HG03095 (cell line): Measurements from ENCODE around the gene AKR1B1.

ENCODE experiments used
- ATAC-seq: cut with Tn5 transposase; IDR thresholded peaks from one replicate; pipeline ENCODE4 v1.9.1; 2021; ENCODE audit warnings: moderate library complexity; ENCODE audit not compliant: unreplicated experiment

AKR1B1 gene

GRCh38 chr7:134446446-134446845 lies 12.5 kb downstream of the AKR1B1 start:
- ATAC-seq = no peak

DNA sequence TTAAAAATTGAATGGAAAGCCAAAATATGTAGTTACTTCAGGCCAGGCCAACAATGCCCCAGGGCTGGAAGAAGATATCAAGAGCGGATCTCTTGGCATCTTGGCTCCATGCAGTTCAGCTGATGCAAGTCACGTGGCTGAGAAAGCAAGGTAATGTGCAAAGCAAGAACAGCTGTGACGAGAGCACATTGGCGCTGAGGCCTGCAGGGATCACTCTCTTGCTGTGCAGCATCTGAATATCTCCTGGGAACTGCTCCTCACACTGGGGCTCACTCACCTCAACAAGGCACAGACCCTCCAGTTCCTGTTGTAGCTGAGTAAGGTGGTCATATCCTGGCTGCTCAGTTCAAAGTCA lies 14.0 kb downstream of the AKR1B1 start:
- no peak for ATAC-seq

DNA sequence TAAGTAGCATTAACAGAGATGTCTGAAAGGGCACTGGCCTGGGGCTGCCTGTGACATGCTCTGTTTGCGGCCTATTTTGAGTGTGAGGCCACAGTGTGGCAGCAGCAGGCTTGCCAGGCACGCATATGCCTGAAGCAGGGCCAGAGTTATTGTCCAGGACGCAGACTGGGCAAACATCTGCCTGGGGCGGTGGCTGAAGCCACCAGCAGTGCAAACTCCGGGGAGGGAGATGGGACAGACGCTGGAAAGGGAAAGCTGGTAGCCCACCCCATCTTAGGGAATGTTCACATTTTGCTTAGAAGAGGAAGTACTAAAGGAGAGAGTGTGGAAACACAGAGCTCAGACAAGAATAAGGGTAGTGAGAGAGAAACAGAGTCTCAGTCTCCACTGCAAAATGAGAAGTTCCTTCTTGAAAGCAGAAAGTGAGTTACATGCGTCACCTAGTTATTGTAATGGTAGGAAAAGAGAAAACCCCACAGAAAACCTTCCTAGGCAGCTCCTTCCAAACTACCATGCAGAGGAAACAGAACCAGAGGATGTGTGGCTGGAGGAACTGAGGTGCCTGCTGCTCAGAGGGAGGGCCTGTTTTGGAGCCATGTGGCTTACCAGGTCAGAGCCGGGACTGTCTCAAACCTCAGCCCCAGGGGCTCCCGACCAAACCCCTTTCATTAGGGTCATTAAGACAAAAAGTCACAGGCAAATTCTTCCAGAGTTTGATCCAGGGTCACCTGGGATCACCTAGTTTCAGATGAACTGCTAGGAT lies 14.5 kb downstream of the AKR1B1 start:
- no peak for ATAC-seq

- no peak for ATAC-seq
These were observed 15.4 kb downstream of the AKR1B1 start for GRCh38 chr7:134443396-134444070.

DNA sequence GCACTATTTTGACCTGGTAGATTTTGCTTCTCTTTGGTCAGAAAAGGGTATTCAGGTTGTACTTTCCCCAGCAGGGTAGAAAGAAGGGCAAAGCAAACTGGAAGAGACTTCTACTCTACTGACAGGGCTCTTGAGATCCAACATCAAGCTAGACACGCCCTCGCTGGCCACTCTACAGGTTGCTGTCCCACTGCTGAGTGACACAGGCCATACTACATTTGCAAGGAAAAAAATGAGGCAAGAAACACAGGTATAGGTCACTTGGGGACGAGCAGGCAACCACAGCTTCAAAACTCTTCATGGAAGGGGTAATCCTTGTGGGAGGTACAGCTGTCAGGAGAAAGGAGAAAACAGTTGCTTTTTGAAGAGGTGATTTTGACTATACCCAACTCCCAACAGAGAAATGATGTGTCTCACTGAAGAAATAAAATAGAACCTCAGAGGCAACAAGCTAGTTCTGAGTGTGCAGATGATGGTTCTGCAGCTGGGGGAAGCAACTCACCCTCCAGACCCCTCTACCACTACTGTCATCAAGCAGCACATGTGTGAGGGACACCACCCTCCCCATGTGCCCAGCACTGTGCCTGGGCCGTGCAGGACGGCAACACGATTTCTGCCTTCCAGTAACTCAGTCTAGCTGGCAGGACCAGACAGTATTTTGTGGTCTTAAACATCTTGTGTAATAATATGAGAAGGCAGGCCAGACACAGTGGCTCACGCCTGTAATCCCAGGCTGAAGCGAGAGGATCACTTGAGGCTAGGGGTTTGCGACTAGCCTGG lies 16.3 kb downstream of the AKR1B1 start:
- no peak for ATAC-seq

DNA sequence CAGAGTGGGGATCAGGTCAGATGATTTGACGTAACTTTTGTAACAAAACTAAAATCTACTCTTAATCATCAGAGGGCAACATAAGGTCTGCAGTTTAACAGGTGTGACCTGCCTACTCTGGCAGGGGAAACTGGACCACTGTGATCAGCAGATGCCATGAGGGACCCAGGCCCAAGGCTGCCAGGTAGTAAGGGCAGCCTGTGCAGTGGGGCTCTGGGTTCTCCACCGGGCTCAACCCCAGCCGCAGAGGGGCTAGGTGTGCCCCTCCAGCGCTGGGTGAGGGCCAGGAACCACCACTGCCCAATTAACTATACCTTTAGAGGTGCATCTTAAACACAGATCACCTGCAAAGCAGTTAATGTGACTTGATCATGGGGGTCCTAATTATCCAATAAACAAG lies 17.6 kb downstream of the AKR1B1 start:
- ATAC-seq = no peak

GRCh38 chr7:134440476-134440875 lies 18.4 kb downstream of the AKR1B1 start:
- ATAC-seq = no peak

DNA sequence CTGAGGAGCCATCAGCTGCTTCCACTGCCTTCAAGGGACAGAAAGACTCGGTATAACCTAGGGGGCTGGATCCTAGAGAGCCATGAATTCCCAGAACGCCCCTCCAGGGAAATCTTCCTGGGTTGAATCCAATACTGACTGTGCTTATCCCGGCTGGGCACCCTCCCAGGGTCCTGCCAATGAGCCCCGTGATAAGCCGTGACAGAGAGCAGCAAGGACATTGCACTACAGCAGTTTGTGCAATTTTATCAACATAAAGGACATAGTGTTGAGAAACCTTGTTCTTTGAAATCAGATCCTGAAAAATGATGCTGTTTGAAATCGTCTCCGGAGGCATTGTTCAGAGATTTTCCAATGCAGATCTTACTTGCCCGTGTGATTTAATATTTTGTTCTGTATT lies 18.8 kb downstream of the AKR1B1 start:
- no peak for ATAC-seq

DNA sequence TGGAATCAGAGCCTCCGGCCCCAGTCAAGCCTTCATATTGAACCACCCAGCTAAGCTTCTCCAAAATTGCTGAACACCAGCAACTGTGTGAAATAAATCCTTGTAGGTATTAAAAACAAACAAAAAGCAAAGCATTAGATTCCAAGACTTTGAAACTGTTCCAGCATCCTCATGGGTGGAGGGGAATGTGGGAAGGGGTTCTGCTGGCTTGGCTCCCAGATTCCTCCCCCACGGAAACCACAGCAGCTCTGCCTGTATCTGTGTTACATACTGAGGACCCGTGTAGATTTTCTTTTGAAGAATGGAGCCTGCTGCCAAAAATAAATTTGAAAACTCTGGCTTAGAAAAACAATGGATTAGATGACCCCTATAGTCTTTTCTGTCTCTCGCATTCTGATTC lies 20.0 kb downstream of the AKR1B1 start:
- no peak for ATAC-seq

GRCh38 chr7:134435161-134435920 lies 23.6 kb downstream of the AKR1B1 start:
- no peak for ATAC-seq

DNA sequence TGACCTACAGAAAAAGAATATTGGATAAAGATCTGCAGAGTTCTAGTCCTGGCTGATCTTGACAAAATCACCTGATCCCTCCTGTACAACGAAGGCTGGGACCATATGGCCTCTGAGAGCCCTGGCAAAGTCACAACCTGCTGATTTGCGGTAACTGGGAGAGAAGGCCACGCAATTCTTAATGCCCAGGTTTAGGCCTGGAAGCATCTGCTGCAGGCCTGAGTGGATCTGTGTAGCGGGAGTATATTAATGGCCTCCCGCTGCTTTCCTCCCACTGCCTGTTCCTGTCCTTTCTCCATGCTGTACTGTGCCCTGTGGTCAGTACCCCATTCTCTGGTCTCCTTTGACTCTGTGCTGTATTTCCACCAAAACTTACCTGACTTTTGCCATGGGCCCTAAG lies 24.2 kb downstream of the AKR1B1 start:
- no peak for ATAC-seq

GRCh38 chr7:134433430-134433829 lies 25.5 kb downstream of the AKR1B1 start:
- no peak for ATAC-seq

- peak; percentile 97 for ATAC-seq
These were observed 26.4 kb downstream of the AKR1B1 start for GRCh38 chr7:134432296-134433152.

GRCh38 chr7:134431815-134432214 lies 27.1 kb downstream of the AKR1B1 start:
- no peak for ATAC-seq

DNA sequence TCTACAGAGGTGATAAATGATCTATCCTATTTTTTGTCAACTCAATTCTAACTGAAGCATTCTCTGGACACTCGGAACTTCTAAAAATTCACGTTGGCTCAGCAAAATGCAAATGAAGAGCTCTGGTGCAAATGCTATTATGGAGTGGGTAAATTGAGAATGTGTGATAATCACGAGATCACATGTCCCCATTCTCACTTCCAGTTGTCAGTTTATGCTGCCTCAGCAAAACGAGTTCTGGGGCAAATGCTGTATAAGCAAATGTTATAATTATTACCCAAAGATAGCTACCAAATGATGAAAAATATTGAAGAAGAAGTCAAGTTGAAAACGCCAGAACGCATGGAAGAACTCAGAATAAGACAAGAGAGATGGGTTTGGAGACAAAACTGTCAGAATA lies 29.4 kb downstream of the AKR1B1 start:
- ATAC-seq = no peak

GRCh38 chr7:134428942-134429341 lies 30.0 kb downstream of the AKR1B1 start:
- no peak for ATAC-seq

- ATAC-seq = no peak
These were observed 31.0 kb downstream of the AKR1B1 start for GRCh38 chr7:134427896-134428295.

DNA sequence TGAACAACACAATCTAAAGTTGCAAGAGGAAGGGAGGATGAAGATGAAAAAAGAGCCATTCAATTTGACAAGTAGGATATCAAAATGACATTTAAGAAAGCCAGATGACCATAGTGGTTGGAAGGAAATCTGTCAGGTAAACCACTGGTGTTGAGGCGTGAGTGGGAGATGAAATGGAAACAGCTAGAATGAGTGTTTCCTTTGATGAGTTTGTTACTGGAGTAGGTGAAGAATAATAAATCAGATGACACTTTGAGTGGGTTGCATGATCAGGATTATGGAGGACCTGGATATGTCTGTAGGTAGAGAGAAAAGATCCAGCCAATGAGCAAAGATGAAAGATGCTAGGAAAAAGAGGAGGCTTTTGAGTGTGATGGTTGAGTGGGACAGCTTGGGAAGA lies 33.1 kb downstream of the AKR1B1 start:
- no peak for ATAC-seq

- no peak for ATAC-seq
These were observed 36.3 kb downstream of the AKR1B1 start for GRCh38 chr7:134422638-134423037.

- no peak for ATAC-seq
These were observed 36.9 kb downstream of the AKR1B1 start for GRCh38 chr7:134422008-134422407.
